ENCODE results near the gene DPP6.
"Not testable (repeated sequence)": the region's sequence is repeated elsewhere in the genome, so short reads cannot be mapped to it uniquely, and the experiment has no call there.

Gene DPP6

GRCh38 chr7:154072395-154073181, 20.4 kb downstream of the DPP6 start:
- not testable (repeated sequence) for DNase-seq

DNA sequence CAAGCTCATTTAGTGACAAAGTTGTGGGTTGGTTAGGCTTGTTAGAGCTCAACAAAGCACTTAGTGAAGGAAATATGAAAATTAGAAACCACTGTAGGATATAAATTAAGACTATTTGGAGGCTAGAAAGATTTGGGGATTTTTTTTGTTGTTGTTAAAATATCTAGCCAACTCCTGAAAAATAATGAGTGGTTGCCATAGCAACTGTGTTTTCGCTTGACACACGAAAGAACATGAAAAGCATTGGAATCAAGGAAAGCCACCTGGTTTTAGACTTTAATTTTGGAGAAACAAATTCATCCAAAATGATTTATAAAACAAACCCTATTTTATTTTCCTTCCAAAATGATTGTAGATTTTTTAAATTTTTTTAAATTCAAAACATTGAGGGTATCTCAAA, 26.3 kb downstream of the DPP6 start:
- DNase-seq: not testable (repeated sequence)

- not testable (repeated sequence) for DNase-seq
These were observed 28.1 kb downstream of the DPP6 start for GRCh38 chr7:154080249-154080648.

DNA sequence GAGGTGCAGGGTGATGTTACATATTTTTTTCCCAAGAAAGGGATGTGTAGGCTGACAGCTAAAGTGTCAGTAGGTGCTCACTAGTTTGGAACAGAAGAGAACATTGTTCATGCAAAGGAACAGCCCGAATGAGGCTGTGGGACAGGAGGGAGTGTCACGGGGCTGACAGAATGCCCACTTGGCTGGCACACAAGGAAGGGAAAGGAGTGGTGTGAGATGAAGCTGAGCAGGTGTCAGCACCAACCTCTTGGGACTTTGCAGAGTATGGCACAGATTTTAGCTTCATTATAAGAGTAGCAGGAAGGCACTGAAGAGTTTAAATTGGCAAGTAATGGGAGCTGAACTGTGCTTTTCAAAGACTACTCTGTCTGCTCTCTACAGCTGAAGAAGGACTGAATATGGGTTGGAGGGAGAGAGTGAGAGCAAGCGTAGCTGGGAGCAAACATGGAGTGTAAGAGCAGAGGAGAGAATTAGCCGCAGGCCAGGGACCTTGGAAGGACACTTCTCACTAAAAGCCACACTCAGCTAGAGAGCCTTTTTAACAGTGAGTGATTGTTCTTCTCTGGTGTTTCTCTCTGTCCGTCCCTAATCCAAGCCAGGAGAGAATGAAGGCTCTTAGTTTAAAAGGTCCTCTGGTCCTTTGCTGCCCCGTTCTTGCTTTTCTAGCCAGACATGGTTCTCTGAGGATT, 35.0 kb downstream of the DPP6 start:
- DNase-seq: not testable (repeated sequence)

- DNase-seq: not testable (repeated sequence)
These were observed 39.9 kb downstream of the DPP6 start for GRCh38 chr7:154092093-154092492.

GRCh38 chr7:154095201-154095600, 43.0 kb downstream of the DPP6 start:
- not testable (repeated sequence) for DNase-seq

- DNase-seq: not testable (repeated sequence)
These were observed 52.9 kb downstream of the DPP6 start for GRCh38 chr7:154105063-154105462.

GRCh38 chr7:154109615-154110014, 57.4 kb downstream of the DPP6 start:
- DNase-seq: not testable (repeated sequence)

- DNase-seq: not testable (repeated sequence)
These were observed 61.6 kb downstream of the DPP6 start for GRCh38 chr7:154113732-154114351.

DNA sequence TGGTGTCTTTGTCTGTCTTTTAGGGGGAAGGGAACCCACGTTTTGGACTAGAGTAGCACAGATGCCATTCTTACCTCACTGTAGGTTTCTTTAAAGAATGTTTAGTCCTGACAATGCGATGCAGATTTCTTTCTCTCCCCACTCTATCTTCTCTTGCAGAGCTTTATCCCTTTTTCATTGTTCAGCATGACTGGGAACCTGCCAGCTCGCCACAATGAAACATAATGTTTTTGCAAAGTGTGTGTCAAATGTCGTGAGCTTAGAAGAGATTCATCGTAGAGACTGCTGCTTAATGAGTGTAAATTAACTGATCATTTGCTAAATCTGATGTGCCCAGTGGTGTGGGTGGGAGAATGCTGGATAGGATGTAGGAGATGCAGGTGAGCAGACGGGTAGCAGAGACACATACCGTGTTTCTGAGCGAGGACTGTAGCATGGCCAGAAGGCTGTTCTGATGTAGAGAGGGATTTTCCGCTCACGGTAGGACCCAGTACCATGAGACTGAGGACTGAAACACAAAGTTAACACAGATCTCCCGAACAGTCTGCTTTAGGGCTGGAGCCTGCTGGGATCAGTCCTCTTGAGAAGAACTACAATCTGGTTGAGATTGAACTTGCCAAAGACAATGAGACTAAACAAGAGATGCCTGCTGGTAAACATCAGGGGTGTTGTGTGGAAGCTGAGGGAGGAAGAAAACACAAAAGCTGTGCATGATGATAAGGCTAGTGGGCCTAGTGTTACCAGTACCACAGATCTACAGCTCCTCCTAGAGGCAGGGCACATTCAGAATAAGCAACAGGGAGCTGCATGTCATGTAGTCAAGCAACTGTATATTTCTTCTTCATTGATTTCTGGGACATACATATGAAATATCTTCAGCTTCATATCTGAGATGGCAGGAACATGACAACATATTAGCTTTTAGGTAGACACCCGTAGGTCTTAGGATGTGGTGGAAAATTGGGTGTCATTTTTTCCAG, 65.5 kb downstream of the DPP6 start:
- DNase-seq: not testable (repeated sequence)

- DNase-seq: not testable (repeated sequence)
These were observed 68.6 kb downstream of the DPP6 start for GRCh38 chr7:154120825-154121224.

GRCh38 chr7:154122720-154123119, 70.5 kb downstream of the DPP6 start:
- DNase-seq: not testable (repeated sequence)

DNA sequence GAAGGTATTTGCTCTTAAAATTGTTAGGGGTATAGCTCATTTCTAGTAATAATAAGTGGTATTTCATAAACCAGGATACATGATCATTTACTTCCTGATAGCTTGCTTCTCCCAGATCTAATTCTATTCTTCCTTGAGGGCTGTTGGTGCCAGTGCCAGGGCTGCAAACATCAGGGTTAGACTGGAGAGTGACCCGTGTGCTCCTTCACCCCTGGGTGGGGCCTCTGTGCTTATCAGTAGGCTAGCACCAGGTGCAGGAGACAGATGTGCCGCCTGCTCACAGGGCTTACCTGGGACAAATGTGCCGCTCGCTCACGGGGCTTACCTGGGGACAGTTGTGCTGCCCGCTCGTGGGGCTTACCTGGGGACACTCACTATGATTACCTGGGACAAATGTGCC, 71.2 kb downstream of the DPP6 start:
- DNase-seq: not testable (repeated sequence)

DNA sequence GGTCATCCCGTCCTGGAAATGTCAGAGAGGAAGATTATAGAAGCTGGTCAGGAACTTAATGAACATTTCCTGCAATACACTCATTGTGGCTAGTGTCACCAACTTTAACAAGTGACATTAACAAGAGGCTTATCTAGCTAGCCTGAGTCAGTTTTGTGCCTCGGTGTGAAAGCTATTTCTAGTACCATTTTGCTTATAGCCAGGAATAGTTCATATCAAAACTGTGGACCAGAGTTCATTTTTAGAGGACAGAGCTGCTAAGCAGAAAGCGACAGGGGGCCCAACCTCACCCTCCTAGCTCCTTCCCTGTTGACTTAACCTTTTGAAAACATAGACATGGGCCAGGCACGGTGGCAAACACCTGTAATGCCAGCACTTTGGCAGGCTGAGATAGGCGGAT, 76.9 kb downstream of the DPP6 start:
- DNase-seq: not testable (repeated sequence)

DNA sequence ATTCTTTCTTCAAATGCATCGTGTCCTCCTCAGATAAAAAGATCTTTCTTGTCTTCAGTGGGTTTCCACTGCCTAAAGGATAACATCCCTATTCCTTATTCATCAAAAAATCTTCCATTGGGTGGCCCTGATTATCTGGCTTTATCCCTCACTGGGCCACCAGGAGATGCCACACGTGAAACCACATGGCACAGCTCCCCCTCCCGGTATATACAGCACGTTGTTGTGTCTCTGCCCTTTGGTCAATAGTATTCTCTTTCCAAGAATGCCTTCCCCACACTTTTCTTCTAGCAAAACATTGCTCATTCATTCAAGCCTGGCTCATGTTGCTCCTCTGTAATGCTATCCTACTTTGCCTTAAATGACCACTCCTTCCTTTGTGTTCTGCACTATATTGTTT, 80.4 kb downstream of the DPP6 start:
- DNase-seq: not testable (repeated sequence)

DNA sequence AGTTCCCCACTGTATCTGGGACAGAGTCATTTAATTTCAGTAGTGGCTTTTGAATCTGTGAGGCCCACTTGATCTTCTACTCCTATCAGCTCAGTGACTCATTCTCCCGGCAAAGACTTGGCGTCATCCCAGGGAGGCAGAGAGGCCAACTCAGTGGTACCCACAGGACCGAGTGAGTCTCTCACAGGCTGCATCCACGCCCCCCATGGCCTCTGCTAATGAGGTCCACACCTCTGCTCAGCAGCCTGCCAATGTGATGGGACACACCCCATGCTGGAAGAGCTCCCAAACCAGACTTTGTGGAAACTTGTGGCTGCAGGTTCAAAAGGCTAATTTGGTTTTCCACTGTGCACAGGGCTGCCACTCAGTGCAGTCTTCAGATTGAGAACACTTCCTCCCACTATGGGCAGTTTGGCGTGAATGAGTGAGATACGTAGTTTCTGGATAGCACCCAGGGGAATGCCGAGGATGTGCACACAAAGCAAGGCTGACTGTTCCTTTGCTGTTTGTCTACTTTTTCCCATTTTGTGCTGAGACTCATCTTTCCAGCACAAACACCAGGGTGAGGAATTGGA, 81.6 kb downstream of the DPP6 start:
- not testable (repeated sequence) for DNase-seq

GRCh38 chr7:154134698-154135097, 82.5 kb downstream of the DPP6 start:
- not testable (repeated sequence) for DNase-seq

DNA sequence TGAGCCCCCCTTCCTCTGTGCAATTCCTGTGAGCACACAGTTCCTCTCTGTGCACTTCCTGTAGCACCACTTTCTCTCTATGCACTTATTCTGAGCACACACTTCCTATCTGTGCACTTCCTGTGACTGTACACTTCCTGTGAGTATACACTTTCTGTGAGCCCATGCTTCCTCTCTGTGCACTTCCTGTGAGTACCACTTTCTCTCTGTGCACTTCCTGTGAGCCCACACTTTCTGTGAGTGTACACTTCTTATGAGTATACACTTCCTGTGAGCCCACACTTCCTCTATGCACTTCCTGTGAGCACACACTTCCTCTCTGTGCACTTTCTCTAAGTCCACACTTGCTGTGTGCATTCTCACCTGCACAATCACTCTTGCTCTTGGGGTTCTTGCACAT, 83.4 kb downstream of the DPP6 start:
- DNase-seq: not testable (repeated sequence)

- not testable (repeated sequence) for DNase-seq
These were observed 93.9 kb downstream of the DPP6 start for GRCh38 chr7:154145922-154146706.

GRCh38 chr7:154146707-154147038, 94.5 kb downstream of the DPP6 start:
- DNase-seq: not testable (repeated sequence)

Data from suppressor macrophage (primary cell).